Keratinocyte (primary cell): ENCODE measurements around the gene SFMBT2. TPM values are rescaled to one million over a fixed set of nuclear protein-coding genes. Genes with fewer than 3 reads are reported as not detected.

ENCODE experiments used
- DNase-seq: peaks from one replicate; pipeline ENCODE4 v3.0.0-alpha.2; 2011; ENCODE audit warnings: low read depth, missing footprints, low spot score
- FAIRE-seq: peaks from 2 replicates; lab custom pipeline; 2011; peaks lifted over from hg19 to GRCh38; lab: Jason Lieb, UNC
- H2AFZ ChIP-seq: 2 replicates; pipeline ENCODE4 v1.6.0; 2012; ENCODE audit warnings: low read length, control low read depth, inconsistent platforms; ENCODE audit not compliant: control insufficient read depth
- H3K27ac ChIP-seq: 2 replicates; pipeline ENCODE4 v1.5.1; 2011; ENCODE audit warnings: low read length; ENCODE audit not compliant: control insufficient read depth, insufficient read depth
- H3K27me3 ChIP-seq: 3 replicates; pipeline ENCODE4 v1.6.0; 2011; ENCODE audit warnings: low read length; ENCODE audit not compliant: control insufficient read depth, insufficient read depth; ENCODE audit errors: extremely low read depth
- H3K36me3 ChIP-seq, 2 experiments: 2 replicates in 1 of 2; 3 replicates in 1 of 2; pipeline ENCODE4 v1.5.1; 2011; ENCODE audit warnings: low read length in 2 of 2, mild to moderate bottlenecking in 1 of 2; ENCODE audit not compliant: control insufficient read depth in 2 of 2, insufficient read depth in 2 of 2; ENCODE audit errors: extremely low read depth in 1 of 2
- H3K4me1 ChIP-seq: 3 replicates; pipeline ENCODE4 v1.5.1; 2011; ENCODE audit warnings: low read length; ENCODE audit not compliant: control insufficient read depth, insufficient read depth; ENCODE audit errors: extremely low read depth
- H3K4me2 ChIP-seq: 3 replicates; pipeline ENCODE4 v1.6.0; 2011; ENCODE audit warnings: low read depth, low read length; ENCODE audit not compliant: control insufficient read depth, insufficient read depth; ENCODE audit errors: extremely low read depth
- H3K4me3 ChIP-seq, 3 experiments: fragments of 200-600 bp in 1 of 3; sonication (generic) in 1 of 3; 2 replicates in 2 of 3; 3 replicates in 1 of 3; pipeline ENCODE4 v1.5.1; 2011 to 2016; ENCODE audit warnings: low read length in 3 of 3, mild to moderate bottlenecking in 3 of 3, control low read depth in 2 of 3, inconsistent platforms in 1 of 3, low read depth in 1 of 3, mixed read lengths in 1 of 3, mixed run types in 1 of 3, moderate library complexity in 1 of 3; ENCODE audit not compliant: control insufficient read depth in 2 of 3, insufficient read depth in 2 of 3; ENCODE audit errors: extremely low read depth in 1 of 3
- H3K79me2 ChIP-seq: 2 replicates; pipeline ENCODE4 v1.6.0; 2012; ENCODE audit warnings: low read length; ENCODE audit not compliant: control insufficient read depth, insufficient read depth
- H3K9ac ChIP-seq: 3 replicates; pipeline ENCODE4 v1.6.0; 2011; ENCODE audit warnings: low read length; ENCODE audit not compliant: control insufficient read depth, insufficient read depth; ENCODE audit errors: extremely low read depth
- H3K9me1 ChIP-seq: 3 replicates; pipeline ENCODE4 v1.6.0; 2011; ENCODE audit warnings: low read length; ENCODE audit not compliant: control insufficient read depth, insufficient read depth; ENCODE audit errors: extremely low read depth
- H3K9me3 ChIP-seq: 2 replicates; pipeline ENCODE4 v1.5.1; 2012; ENCODE audit warnings: low read depth, low read length; ENCODE audit not compliant: control insufficient read depth
- H4K20me1 ChIP-seq: 3 replicates; pipeline ENCODE4 v1.6.0; 2011; ENCODE audit warnings: low read length; ENCODE audit not compliant: control insufficient read depth, insufficient read depth; ENCODE audit errors: extremely low read depth
- CTCF ChIP-seq, 3 experiments: IDR thresholded peaks in 1 of 3; conservative IDR thresholded peaks in 1 of 3; optimal IDR thresholded peaks in 1 of 3; 2 replicates in 2 of 3; 3 replicates in 1 of 3; pipeline versions ENCODE3 to v1.5.1; 2011; ENCODE audit warnings: low read length in 3 of 3, mild to moderate bottlenecking in 3 of 3, moderate library complexity in 2 of 3, control low read depth in 1 of 3, inconsistent platforms in 1 of 3; ENCODE audit not compliant: insufficient read depth in 2 of 3; ENCODE audit errors: extremely low read depth in 1 of 3
- EZH2 ChIP-seq: IDR thresholded peaks from one replicate; pipeline ENCODE4 v1.6.1; 2012; ENCODE audit warnings: inconsistent platforms, mild to moderate bottlenecking, low read length, moderate library complexity
- dilution Hi-C: fragments of 300-500 bp; cut with MboI; formaldehyde crosslinking; loops from one replicate; pipeline ENCODE4 v1.7.0; 2020; ENCODE audit warnings: low sequenced_read_pairs; ENCODE audit not compliant: extremely low pct_ligation_motif_present
- polyA plus RNA-seq, 5 experiments: library from polyadenylated mRNA; depleted of rRNA in 3 of 5; stranded (reverse) in 3 of 5; stranded (forward) in 1 of 5; unstranded in 1 of 5; fragments of >200 nt; gene quantifications; 1 replicate in 1 of 5; 2 replicates in 3 of 5; 3 replicates in 1 of 5; pipeline versions ENCODE4 v1.2.1 to v1.2.3, GENCODE V29; 2011 to 2012; ENCODE audit warnings: missing spikeins in 2 of 5, low read depth in 1 of 5, low replicate concordance in 1 of 5

The SFMBT2 gene
- polyA plus RNA-seq, 1 donor (not counting 4 experiments of a cell fraction or from before 2014, with no cell fraction given) = 0.71 TPM

- no peaks in the 10 kb centered on the region for H3K79me2 ChIP-seq
- no peaks in the 10 kb centered on the region for H3K9me1 ChIP-seq
- H3K4me2 ChIP-seq = no peak overlapping the region
- no peaks in the 10 kb centered on the region for H4K20me1 ChIP-seq
- dilution Hi-C loops = no loop called here
- H3K27ac ChIP-seq = no peak overlapping the region
- H3K9ac ChIP-seq = no peak overlapping the region
- no peaks in the 10 kb centered on the region for H3K9me3 ChIP-seq
- FAIRE-seq (no peak), DNase-seq (no peak)
- H3K4me1 ChIP-seq = peaks cover 6% of the 10 kb centered on the region
- no peak for TF ChIP-seq EZH2
- no peak for TF ChIP-seq CTCF (optimal IDR thresholded peaks at IDR 0.05 in 1 of 3, IDR thresholded peaks at IDR 0.05 in 1 of 3, conservative IDR thresholded peaks at IDR 0.05 in 1 of 3; ENCODE audit: extremely low read depth in 1 of 3, insufficient read depth in 2 of 3, low read length in 3 of 3)
- H3K36me3 ChIP-seq = no peaks in the 10 kb centered on the region
- H3K4me3 ChIP-seq = no peak overlapping the region
- H3K27me3 ChIP-seq = no peaks in the 10 kb centered on the region
- no peak overlapping the region for H2AFZ ChIP-seq
These were observed 140.8 kb downstream of the SFMBT2 start for GRCh38 chr10:7269988-7270387.

- Histone ChIP-seq H3K4me1 (peaks cover 4% of the 10 kb centered on the region), H2AFZ (no peak overlapping the region), H3K27me3 (no peaks in the 10 kb centered on the region), H3K4me2 (no peak overlapping the region), H3K9me3 (no peaks in the 10 kb centered on the region), H3K36me3 (no peaks in the 10 kb centered on the region), H3K9ac (no peak overlapping the region), H3K9me1 (no peaks in the 10 kb centered on the region), H3K79me2 (no peaks in the 10 kb centered on the region), H3K4me3 (no peak overlapping the region), H4K20me1 (no peaks in the 10 kb centered on the region), H3K27ac (no peak overlapping the region)
- dilution Hi-C loops = no loop called here
- DNase-seq (no peak), FAIRE-seq (no peak)
- TF ChIP-seq EZH2 = no peak
- TF ChIP-seq CTCF (optimal IDR thresholded peaks at IDR 0.05 in 1 of 3, IDR thresholded peaks at IDR 0.05 in 1 of 3, conservative IDR thresholded peaks at IDR 0.05 in 1 of 3; ENCODE audit: extremely low read depth in 1 of 3, insufficient read depth in 2 of 3, low read length in 3 of 3) = no peak
These were observed 143.7 kb downstream of the SFMBT2 start for GRCh38 chr10:7267142-7267541.
